Measurements from ENCODE around the gene AOC2.

DNA sequence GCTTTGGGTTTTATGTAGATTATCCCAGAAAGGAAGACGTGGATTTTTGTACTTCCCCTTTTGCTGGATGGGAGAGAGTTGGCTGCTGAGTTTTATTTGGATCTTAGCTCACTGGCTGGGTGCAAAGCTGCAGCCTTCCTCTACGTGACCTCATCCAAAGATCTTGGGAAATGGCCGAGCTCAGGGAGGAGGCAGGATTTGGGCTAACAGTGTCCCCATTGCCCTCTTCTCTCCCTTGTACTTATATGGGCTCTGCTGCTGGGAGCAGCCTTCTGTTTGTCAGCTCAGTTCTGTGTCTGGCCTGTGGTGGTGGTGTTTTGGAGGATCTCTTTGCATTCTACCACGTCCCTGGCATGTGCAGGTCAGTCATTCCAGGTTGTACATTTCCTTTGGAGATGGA is 8.6 kb downstream of the AOC2 start:
- TF ChIP-seq POLR2A (IDR thresholded peaks at IDR 0.05; ENCODE audit: low read depth, low read length): no peak
- no peak for TF ChIP-seq POLR2AphosphoS5 (IDR thresholded peaks at IDR 0.05; ENCODE audit: low read depth, low read length)
